ENCODE measurements around the gene SNTG2. TPM values are rescaled to one million over a fixed set of nuclear protein-coding genes. Genes with fewer than 3 reads are reported as not detected.

Gene SNTG2
- total and polyA plus RNA-seq, 2 donors (not counting 3 experiments of a cell fraction or from before 2014, with no cell fraction given), result not detected

DNA sequence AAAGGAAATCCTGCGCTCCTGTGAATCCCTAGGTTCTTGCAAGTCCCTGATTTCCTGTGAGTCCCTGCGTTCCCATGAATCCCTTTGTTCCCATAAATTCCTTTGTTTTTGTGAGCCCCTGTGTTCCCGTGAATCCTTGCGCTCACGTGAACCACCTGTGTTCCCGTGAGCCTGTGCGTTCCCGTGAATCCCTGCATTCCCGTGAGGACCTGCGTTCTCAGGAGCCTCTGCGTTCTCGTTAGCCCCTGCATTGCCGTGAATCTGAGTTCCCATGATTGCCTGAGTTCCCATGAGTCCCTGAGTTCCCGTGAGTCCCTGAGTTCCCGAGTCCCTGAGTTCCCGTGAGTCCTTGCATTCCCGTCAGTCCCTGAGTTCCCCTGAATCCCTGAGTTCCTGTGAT lies 71.5 kb downstream of the SNTG2 start:
- H3K9me1 ChIP-seq (replicated peaks; ENCODE audit: control insufficient read depth, extremely low read depth, insufficient read depth, low read length), result no peaks in the 10 kb centered on the region
- TF ChIP-seq FOS (IDR thresholded peaks at IDR 0.05; ENCODE audit: borderline replicate concordance, insufficient read depth, low read length) (no peak), EZH2 (IDR thresholded peaks at IDR 0.05; ENCODE audit: borderline replicate concordance, low read depth, low read length, severe bottlenecking) (no peak)
- H3K4me1 ChIP-seq (ENCODE audit: control insufficient read depth, extremely low read depth, insufficient read depth, low read length), result no peaks in the 10 kb centered on the region
- H3K9me3 ChIP-seq (replicated peaks; ENCODE audit: control insufficient read depth, insufficient read depth, low read length), result peaks cover 9% of the 10 kb centered on the region
- FAIRE-seq (no peak), DNase-seq (ENCODE audit: low read depth, low spot score) (no peak)
- ChIA-PET POLR2A (no interaction called here), CTCF (no interaction called here)
- H3K36me3 ChIP-seq (ENCODE audit: control insufficient read depth in 2 of 2, extremely low read depth in 1 of 2, insufficient read depth in 2 of 2, low read length in 2 of 2), result no peaks in the 10 kb centered on the region
- no TSS peak for BruUV-seq (replicated peaks)
- no peak overlapping the region for H3K27ac ChIP-seq (ENCODE audit: insufficient read depth, low read depth, low read length)
- H3K9ac ChIP-seq (replicated peaks; ENCODE audit: extremely low read depth, insufficient read depth, low read length), result no peak overlapping the region
- no peak overlapping the region for H3K4me3 ChIP-seq (replicated peaks in 1 of 3; ENCODE audit: insufficient read depth in 1 of 3, low read depth in 1 of 3, low read length in 3 of 3)
- H3K79me2 ChIP-seq (ENCODE audit: control insufficient read depth, insufficient read depth, low read length), result no peaks in the 10 kb centered on the region
- H4K20me1 ChIP-seq (replicated peaks; ENCODE audit: control insufficient read depth, extremely low read depth, insufficient read depth, low read length), result no peaks in the 10 kb centered on the region
- dilution Hi-C loops (cut with MboI; ENCODE audit: extremely low pct_ligation_motif_present, low sequenced_read_pairs) (no loop called here), intact Hi-C loops (cut with micrococcal nuclease) (no loop called here)
- H2AFZ ChIP-seq (ENCODE audit: low read depth, low read length), result no peak overlapping the region
- H3K4me2 ChIP-seq (ENCODE audit: insufficient read depth, low read length), result no peak overlapping the region
- H3K27me3 ChIP-seq (ENCODE audit: control insufficient read depth in 2 of 2, insufficient read depth in 2 of 2, low read length in 2 of 2), result no peaks in the 10 kb centered on the region

DNA sequence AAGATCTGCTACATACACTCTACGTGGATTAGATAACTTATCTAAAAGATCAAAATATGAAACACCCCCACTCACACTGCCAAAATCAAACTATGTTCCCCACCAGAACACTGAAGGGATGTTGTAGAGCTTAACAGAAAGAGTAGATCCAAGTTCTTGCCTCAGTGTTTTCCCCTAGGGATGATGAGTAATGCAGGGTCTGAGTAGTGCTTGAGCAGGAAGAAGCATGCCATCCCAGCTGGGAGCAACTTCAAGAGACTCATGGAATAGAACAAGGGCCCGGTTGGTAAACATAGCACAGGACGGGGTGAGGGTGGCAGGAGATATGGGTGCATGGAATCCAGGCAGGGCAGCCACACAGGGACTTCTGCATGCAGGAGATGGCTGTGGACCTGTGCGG lies 74.3 kb downstream of the SNTG2 start:
- Histone ChIP-seq H3K9ac (replicated peaks; ENCODE audit: extremely low read depth, insufficient read depth, low read length) (no peak overlapping the region), H3K27ac (ENCODE audit: insufficient read depth, low read depth, low read length) (no peak overlapping the region), H3K9me1 (replicated peaks; ENCODE audit: control insufficient read depth, extremely low read depth, insufficient read depth, low read length) (no peaks in the 10 kb centered on the region), H3K9me3 (replicated peaks; ENCODE audit: control insufficient read depth, insufficient read depth, low read length) (peaks cover 9% of the 10 kb centered on the region), H3K4me1 (ENCODE audit: control insufficient read depth, extremely low read depth, insufficient read depth, low read length) (no peaks in the 10 kb centered on the region), H3K79me2 (ENCODE audit: control insufficient read depth, insufficient read depth, low read length) (no peaks in the 10 kb centered on the region), H4K20me1 (replicated peaks; ENCODE audit: control insufficient read depth, extremely low read depth, insufficient read depth, low read length) (no peaks in the 10 kb centered on the region), H2AFZ (ENCODE audit: low read depth, low read length) (no peak overlapping the region), H3K4me3 (replicated peaks in 1 of 3; ENCODE audit: insufficient read depth in 1 of 3, low read depth in 1 of 3, low read length in 3 of 3) (no peak overlapping the region), H3K36me3 (ENCODE audit: control insufficient read depth in 2 of 2, extremely low read depth in 1 of 2, insufficient read depth in 2 of 2, low read length in 2 of 2) (no peaks in the 10 kb centered on the region), H3K27me3 (ENCODE audit: control insufficient read depth in 2 of 2, insufficient read depth in 2 of 2, low read length in 2 of 2) (no peaks in the 10 kb centered on the region), H3K4me2 (ENCODE audit: insufficient read depth, low read length) (no peak overlapping the region)
- no peak for TF ChIP-seq EZH2 (IDR thresholded peaks at IDR 0.05; ENCODE audit: borderline replicate concordance, low read depth, low read length, severe bottlenecking)
- no peak for TF ChIP-seq FOS (IDR thresholded peaks at IDR 0.05; ENCODE audit: borderline replicate concordance, insufficient read depth, low read length)
- TF ChIP-seq, protein P1, sequence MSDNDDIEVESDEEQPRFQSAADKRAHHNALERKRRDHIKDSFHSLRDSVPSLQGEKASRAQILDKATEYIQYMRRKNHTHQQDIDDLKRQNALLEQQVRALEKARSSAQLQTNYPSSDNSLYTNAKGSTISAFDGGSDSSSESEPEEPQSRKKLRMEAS (IDR thresholded peaks at IDR 0.05; ENCODE audit: insufficient read depth, insufficient read length), result no peak
- no peak for TF ChIP-seq POLR2A (IDR thresholded peaks at IDR 0.05; ENCODE audit: low read depth, low read length)
- no peak for TF ChIP-seq JUN (IDR thresholded peaks at IDR 0.05; ENCODE audit: borderline replicate concordance, insufficient read depth, insufficient read length, low read depth)
- TF ChIP-seq MYC (IDR thresholded peaks at IDR 0.05; ENCODE audit: low read depth, low read length), result no peak
- no peak for TF ChIP-seq GATA2 (IDR thresholded peaks at IDR 0.05; ENCODE audit: insufficient read depth, insufficient read length, low read depth, low read length)
- TF ChIP-seq, protein P2, sequence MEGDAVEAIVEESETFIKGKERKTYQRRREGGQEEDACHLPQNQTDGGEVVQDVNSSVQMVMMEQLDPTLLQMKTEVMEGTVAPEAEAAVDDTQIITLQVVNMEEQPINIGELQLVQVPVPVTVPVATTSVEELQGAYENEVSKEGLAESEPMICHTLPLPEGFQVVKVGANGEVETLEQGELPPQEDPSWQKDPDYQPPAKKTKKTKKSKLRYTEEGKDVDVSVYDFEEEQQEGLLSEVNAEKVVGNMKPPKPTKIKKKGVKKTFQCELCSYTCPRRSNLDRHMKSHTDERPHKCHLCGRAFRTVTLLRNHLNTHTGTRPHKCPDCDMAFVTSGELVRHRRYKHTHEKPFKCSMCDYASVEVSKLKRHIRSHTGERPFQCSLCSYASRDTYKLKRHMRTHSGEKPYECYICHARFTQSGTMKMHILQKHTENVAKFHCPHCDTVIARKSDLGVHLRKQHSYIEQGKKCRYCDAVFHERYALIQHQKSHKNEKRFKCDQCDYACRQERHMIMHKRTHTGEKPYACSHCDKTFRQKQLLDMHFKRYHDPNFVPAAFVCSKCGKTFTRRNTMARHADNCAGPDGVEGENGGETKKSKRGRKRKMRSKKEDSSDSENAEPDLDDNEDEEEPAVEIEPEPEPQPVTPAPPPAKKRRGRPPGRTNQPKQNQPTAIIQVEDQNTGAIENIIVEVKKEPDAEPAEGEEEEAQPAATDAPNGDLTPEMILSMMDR (IDR thresholded peaks at IDR 0.05; ENCODE audit: extremely low read depth in 1 of 2, insufficient read depth in 1 of 2, low read depth in 1 of 2, low read length in 2 of 2), result no peak
- no peak for TF ChIP-seq POLR2AphosphoS5 (IDR thresholded peaks at IDR 0.05; ENCODE audit: insufficient read depth, low read depth, low read length)
- CTCF ChIA-PET, result no interaction called here
- POLR2A ChIA-PET, result no interaction called here
- intact Hi-C loops (cut with micrococcal nuclease), result no loop called here
- BruUV-seq (replicated peaks), result no TSS peak
- dilution Hi-C loops (cut with MboI; ENCODE audit: extremely low pct_ligation_motif_present, low sequenced_read_pairs), result no loop called here
- DNase-seq (ENCODE audit: low read depth, low spot score), result no peak
- FAIRE-seq, result no peak
